ENCODE results near the gene CRYM.

The CRYM gene

GRCh38 chr16:21222495-21223337 lies 55.4 kb downstream of the CRYM start:
- intact Hi-C loops (cut with DNase I): no loop called here
- DNase-seq: no peak

- DNase-seq: peak in 26 of 42 donors; percentile 10 to 73 (median 34)
- intact Hi-C loops (cut with DNase I): no loop called here
These were observed 58.5 kb downstream of the CRYM start for GRCh38 chr16:21219551-21219950.

DNA sequence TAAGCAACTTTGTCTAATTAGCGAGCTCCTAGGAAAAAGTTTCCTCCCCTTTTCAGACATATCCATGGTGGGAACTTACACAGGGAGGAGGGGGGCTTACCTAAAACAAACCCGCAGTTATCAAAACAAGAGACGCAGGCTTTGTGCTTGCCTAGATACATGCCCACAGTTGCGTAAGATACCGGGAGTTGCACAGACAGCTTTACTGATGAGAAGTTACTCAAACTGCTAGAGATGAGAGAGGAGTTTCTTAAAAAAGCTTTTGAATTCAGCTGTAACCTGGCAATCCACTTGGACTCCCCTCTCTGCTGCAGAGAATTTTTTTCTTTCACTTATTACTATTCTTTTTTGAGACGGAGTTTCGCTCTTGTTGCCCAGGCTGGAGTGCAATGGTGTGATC lies 59.9 kb downstream of the CRYM start:
- DNase-seq: peak in 28 of 42 donors; percentile 6 to 74 (median 32)
- intact Hi-C loops (cut with DNase I): no loop called here

GRCh38 chr16:21217121-21217520 lies 61.0 kb downstream of the CRYM start:
- DNase-seq: no peak
- intact Hi-C loops (cut with DNase I): no loop called here

- intact Hi-C loops (cut with DNase I): no loop called here
- no peak for DNase-seq
These were observed 64.0 kb downstream of the CRYM start for GRCh38 chr16:21214086-21214485.

GRCh38 chr16:21211486-21211885 lies 66.6 kb downstream of the CRYM start, which contains the start of gene ZP2:
Gene ZP2 (minus strand): TSS chr16:21211574. CDS start chr16:21211547, 27 bp downstream.
- intact Hi-C loops (cut with DNase I): no loop called here
- no peak for DNase-seq
